ENCODE measurements around the gene STRA8. TPM values are rescaled to one million over a fixed set of nuclear protein-coding genes. Genes with fewer than 3 reads are reported as not detected.
A peak's percentile ranks its signal among the peaks of the same experiment; 100 is the strongest.

Gene STRA8
- total and polyA plus RNA-seq, 2 of the 13 experiments (the other 11 are each of a cell fraction or from before 2014, with no cell fraction given), result not detected

- TF ChIP-seq ZNF512 (CRISPR knock-in tag; IDR thresholded peaks at IDR 0.05), result no peak
- TF ChIP-seq ATF7-NPFF (CRISPR knock-in tag; IDR thresholded peaks at IDR 0.05; ENCODE audit: low read depth), result no peak
- TF ChIP-seq ZC3H4 (CRISPR knock-in tag; IDR thresholded peaks at IDR 0.05; ENCODE audit: borderline replicate concordance), result no peak
- no peak for TF ChIP-seq FOXK2 (IDR thresholded peaks at IDR 0.05)
- TF ChIP-seq ZNF33B (CRISPR knock-in tag; IDR thresholded peaks at IDR 0.05), result no peak
- no peak for TF ChIP-seq MEF2D (CRISPR knock-in tag; IDR thresholded peaks at IDR 0.05)
- TF ChIP-seq ZFP82 (CRISPR knock-in tag; IDR thresholded peaks at IDR 0.05; ENCODE audit: borderline replicate concordance), result no peak
- TF ChIP-seq PRDM15 (CRISPR knock-in tag; IDR thresholded peaks at IDR 0.05), result no peak
- no peak for TF ChIP-seq ZNF280D (CRISPR knock-in tag; IDR thresholded peaks at IDR 0.05)
- no peak for TF ChIP-seq CHD2 (IDR thresholded peaks at IDR 0.05; ENCODE audit: low read depth, low read length)
- TF ChIP-seq RAD21 (CRISPR knock-in tag; IDR thresholded peaks at IDR 0.05), result peak; percentile 96
- no peak for TF ChIP-seq ZNF234 (CRISPR knock-in tag; conservative IDR thresholded peaks at IDR 0.05)
- peak; percentile 41; the same call in 1 of the 2 replicates for TF ChIP-seq ARID3A (IDR thresholded peaks at IDR 0.05; ENCODE audit: low read depth, low read length)
- no peak for TF ChIP-seq HNF1A (IDR thresholded peaks at IDR 0.05; ENCODE audit: low read depth)
- TF ChIP-seq HNF1A (CRISPR knock-in tag; IDR thresholded peaks at IDR 0.05; ENCODE audit: borderline replicate concordance), result no peak
Measured at GRCh38 chr7:135281363-135281949, 47.8 kb downstream of the STRA8 start (continued).
